OCI-LY1 (cell line): ENCODE measurements around the gene PRCP.

Experiments
- H2AFZ ChIP-seq: fragments of 200-600 bp; sonication (generic), shearing (Covaris generic); 2 replicates; pipeline ENCODE4 v1.6.0; 2014; ENCODE audit warnings: antibody characterized with exemption, mild to moderate bottlenecking, low read length
- H3F3A ChIP-seq: fragments of 200-600 bp; sonication (generic), shearing (Covaris generic); 2 replicates; pipeline ENCODE4 v1.6.0; 2014; ENCODE audit warnings: mild to moderate bottlenecking, antibody characterized with exemption, low read length, moderate library complexity; ENCODE audit not compliant: insufficient read depth
- H3K27ac ChIP-seq: fragments of 200-600 bp; sonication (generic); 2 replicates; pipeline ENCODE4 v1.5.1; 2014; ENCODE audit warnings: low read length, mixed run types, mild to moderate bottlenecking, low read depth; ENCODE audit not compliant: poor library complexity, severe bottlenecking
- H3K27me3 ChIP-seq: fragments of 200-600 bp; sonication (generic); 2 replicates; pipeline ENCODE4 v1.6.0; 2014; ENCODE audit warnings: antibody characterized with exemption, mild to moderate bottlenecking, low read length, moderate library complexity; ENCODE audit not compliant: insufficient read depth
- H3K36me3 ChIP-seq: fragments of 200-600 bp; sonication (generic); 2 replicates; pipeline ENCODE4 v1.6.1; 2014; ENCODE audit warnings: mild to moderate bottlenecking, antibody characterized with exemption, low read length, moderate library complexity, mixed read lengths; ENCODE audit not compliant: insufficient read depth
- H3K4me1 ChIP-seq: fragments of 200-600 bp; sonication (generic); 2 replicates; pipeline ENCODE4 v1.5.1; 2014; ENCODE audit warnings: mild to moderate bottlenecking, low read length, moderate library complexity; ENCODE audit not compliant: insufficient read depth, severe bottlenecking
- H3K4me2 ChIP-seq: fragments of 200-600 bp; sonication (generic), shearing (Covaris generic); 2 replicates; pipeline ENCODE4 v1.6.1; 2014; ENCODE audit warnings: low read length
- H3K4me3 ChIP-seq: fragments of 200-600 bp; sonication (generic); 2 replicates; pipeline ENCODE4 v1.5.1; 2014; ENCODE audit warnings: low read length, low read depth, mild to moderate bottlenecking, mixed read lengths; ENCODE audit not compliant: poor library complexity, severe bottlenecking
- H3K79me2 ChIP-seq: fragments of 200-600 bp; shearing (Covaris generic); 2 replicates; pipeline ENCODE4 v1.6.1; 2016; ENCODE audit warnings: mixed run types, low read length, mixed read lengths; ENCODE audit not compliant: insufficient read depth
- H3K9ac ChIP-seq: fragments of 200-600 bp; sonication (generic), shearing (Covaris generic); 2 replicates; pipeline ENCODE4 v1.6.1; 2014; ENCODE audit warnings: mild to moderate bottlenecking, low read length, mixed read lengths
- H3K9me2 ChIP-seq: fragments of 200-600 bp; sonication (generic), shearing (Covaris generic); 2 replicates; pipeline ENCODE4 v1.6.1; 2014; ENCODE audit warnings: low read depth, mild to moderate bottlenecking, low read length, mixed read lengths
- H3K9me3 ChIP-seq: fragments of 200-600 bp; shearing (Covaris generic); 2 replicates; pipeline ENCODE4 v1.6.1; 2014; ENCODE audit warnings: low read length, mixed read lengths
- H4K20me1 ChIP-seq: fragments of 200-600 bp; sonication (generic), shearing (Covaris generic); 2 replicates; pipeline ENCODE4 v1.6.0; 2016; ENCODE audit warnings: mild to moderate bottlenecking, low read length; ENCODE audit not compliant: insufficient read depth
- EZH2 ChIP-seq: fragments of 200-600 bp; sonication (generic), shearing (Covaris generic); IDR thresholded peaks from 2 replicates; pipeline ENCODE4 v1.8.0; 2017; ENCODE audit warnings: borderline replicate concordance, mixed run types, mild to moderate bottlenecking, antibody characterized with exemption, low read length, moderate library complexity, mixed read lengths
- TF ChIP-seq, protein P1 (sequence below): fragments of 200-600 bp; sonication (generic), shearing (Covaris generic); IDR thresholded peaks from 2 replicates; pipeline ENCODE4 v1.5.1; 2017; ENCODE audit warnings: mild to moderate bottlenecking, antibody characterized with exemption, low read length, moderate library complexity, mixed read lengths

PRCP gene

DNA sequence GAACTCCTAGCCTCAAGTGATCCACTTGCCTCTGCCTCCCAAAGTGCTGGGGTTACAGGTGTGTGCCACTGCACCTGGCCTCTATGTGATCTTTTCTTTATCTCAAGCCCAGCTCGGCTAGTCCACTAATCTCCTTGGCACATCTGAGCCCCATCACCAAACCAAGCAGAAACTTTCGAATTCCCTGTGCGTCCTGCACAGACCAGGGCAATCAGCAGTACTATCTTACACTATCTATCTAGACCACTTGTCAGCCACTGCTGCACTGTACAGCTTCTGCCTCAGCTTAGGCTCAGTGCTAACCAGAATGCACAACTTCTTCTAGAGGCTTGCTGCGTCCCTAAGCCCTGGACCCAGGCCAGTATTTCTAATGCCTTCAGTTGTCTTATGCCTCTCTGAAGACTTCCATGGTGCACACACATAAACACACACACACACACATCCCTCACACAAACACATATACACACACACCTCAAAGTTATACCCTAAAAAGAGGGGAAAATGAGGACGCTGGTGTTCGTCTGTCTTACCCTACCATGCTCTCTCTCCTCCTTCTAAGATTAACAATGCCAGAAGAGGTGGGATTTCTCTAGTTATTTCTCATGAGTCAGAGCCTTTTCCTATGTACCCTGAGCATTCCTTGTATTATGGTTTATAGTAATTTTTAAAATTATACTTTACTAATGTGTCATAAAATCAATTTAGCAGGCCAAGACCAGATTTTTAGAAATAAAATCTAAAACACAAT, 107.2 kb downstream of the PRCP start:
- H3F3A ChIP-seq: no peaks in the 10 kb centered on the region
- no peak overlapping the region for H2AFZ ChIP-seq
- H3K4me1 ChIP-seq: no peaks in the 10 kb centered on the region
- H3K9me3 ChIP-seq: no peaks in the 10 kb centered on the region
- TF ChIP-seq EZH2: no peak
- TF ChIP-seq, protein P1, sequence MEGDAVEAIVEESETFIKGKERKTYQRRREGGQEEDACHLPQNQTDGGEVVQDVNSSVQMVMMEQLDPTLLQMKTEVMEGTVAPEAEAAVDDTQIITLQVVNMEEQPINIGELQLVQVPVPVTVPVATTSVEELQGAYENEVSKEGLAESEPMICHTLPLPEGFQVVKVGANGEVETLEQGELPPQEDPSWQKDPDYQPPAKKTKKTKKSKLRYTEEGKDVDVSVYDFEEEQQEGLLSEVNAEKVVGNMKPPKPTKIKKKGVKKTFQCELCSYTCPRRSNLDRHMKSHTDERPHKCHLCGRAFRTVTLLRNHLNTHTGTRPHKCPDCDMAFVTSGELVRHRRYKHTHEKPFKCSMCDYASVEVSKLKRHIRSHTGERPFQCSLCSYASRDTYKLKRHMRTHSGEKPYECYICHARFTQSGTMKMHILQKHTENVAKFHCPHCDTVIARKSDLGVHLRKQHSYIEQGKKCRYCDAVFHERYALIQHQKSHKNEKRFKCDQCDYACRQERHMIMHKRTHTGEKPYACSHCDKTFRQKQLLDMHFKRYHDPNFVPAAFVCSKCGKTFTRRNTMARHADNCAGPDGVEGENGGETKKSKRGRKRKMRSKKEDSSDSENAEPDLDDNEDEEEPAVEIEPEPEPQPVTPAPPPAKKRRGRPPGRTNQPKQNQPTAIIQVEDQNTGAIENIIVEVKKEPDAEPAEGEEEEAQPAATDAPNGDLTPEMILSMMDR: no peak
- no peaks in the 10 kb centered on the region for H3K79me2 ChIP-seq
- H4K20me1 ChIP-seq: no peaks in the 10 kb centered on the region
- H3K9me2 ChIP-seq: no peaks in the 10 kb centered on the region
- H3K9ac ChIP-seq: no peak overlapping the region
- H3K27me3 ChIP-seq: no peaks in the 10 kb centered on the region
- no peak overlapping the region for H3K4me3 ChIP-seq
- H3K4me2 ChIP-seq: no peak overlapping the region
- H3K27ac ChIP-seq: no peak overlapping the region
- H3K36me3 ChIP-seq: no peaks in the 10 kb centered on the region

DNA sequence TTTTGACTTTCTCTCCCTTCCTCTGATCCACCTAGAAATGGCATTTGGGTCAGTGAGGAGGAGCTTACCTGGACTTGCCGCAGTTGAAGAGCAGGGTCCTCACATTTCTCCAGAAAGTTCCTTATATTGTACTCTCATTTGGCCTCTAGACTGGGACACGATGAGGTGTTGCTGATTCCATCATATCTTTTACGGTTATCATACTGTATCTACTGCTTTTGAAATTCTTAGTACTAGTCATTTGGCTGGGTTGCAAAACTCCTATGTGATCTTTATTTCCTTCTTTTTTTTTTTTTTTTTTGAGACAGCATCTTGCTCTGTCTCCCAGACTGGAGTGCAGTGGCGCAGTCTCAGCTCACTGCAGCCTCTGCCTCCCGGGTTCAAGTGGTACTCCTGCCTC, 107.9 kb downstream of the PRCP start:
- H3K9ac ChIP-seq: no peak overlapping the region
- H2AFZ ChIP-seq: no peak overlapping the region
- no peaks in the 10 kb centered on the region for H3K9me2 ChIP-seq
- no peaks in the 10 kb centered on the region for H3K36me3 ChIP-seq
- no peaks in the 10 kb centered on the region for H3K27me3 ChIP-seq
- H3K4me2 ChIP-seq: no peak overlapping the region
- H3K27ac ChIP-seq: no peak overlapping the region
- no peaks in the 10 kb centered on the region for H3K4me1 ChIP-seq
- H3K79me2 ChIP-seq: no peaks in the 10 kb centered on the region
- H3F3A ChIP-seq: no peaks in the 10 kb centered on the region
- no peak for TF ChIP-seq EZH2
- TF ChIP-seq, protein P1: no peak
- no peaks in the 10 kb centered on the region for H3K9me3 ChIP-seq
- no peaks in the 10 kb centered on the region for H4K20me1 ChIP-seq
- no peak overlapping the region for H3K4me3 ChIP-seq

GRCh38 chr11:82791779-82792178, 108.5 kb downstream of the PRCP start:
- no peak overlapping the region for H3K27ac ChIP-seq
- no peaks in the 10 kb centered on the region for H3K9me3 ChIP-seq
- H3F3A ChIP-seq: no peaks in the 10 kb centered on the region
- H3K4me2 ChIP-seq: no peak overlapping the region
- no peaks in the 10 kb centered on the region for H3K4me1 ChIP-seq
- no peaks in the 10 kb centered on the region for H3K27me3 ChIP-seq
- H3K9ac ChIP-seq: no peak overlapping the region
- no peak overlapping the region for H2AFZ ChIP-seq
- H3K4me3 ChIP-seq: no peak overlapping the region
- H3K9me2 ChIP-seq: no peaks in the 10 kb centered on the region
- no peaks in the 10 kb centered on the region for H4K20me1 ChIP-seq
- H3K79me2 ChIP-seq: no peaks in the 10 kb centered on the region
- H3K36me3 ChIP-seq: no peaks in the 10 kb centered on the region
- TF ChIP-seq EZH2: no peak
- TF ChIP-seq, protein P1: no peak
